Keratinocyte (primary cell): Measurements from ENCODE around the gene WNT4.

Experiments
- CTCF ChIP-seq, 3 experiments: IDR thresholded peaks in 1 of 3; conservative IDR thresholded peaks in 1 of 3; optimal IDR thresholded peaks in 1 of 3; 2 replicates in 2 of 3; 3 replicates in 1 of 3; pipeline versions ENCODE3 to v1.5.1; 2011; ENCODE audit warnings: low read length in 3 of 3, mild to moderate bottlenecking in 3 of 3, moderate library complexity in 2 of 3, control low read depth in 1 of 3, inconsistent platforms in 1 of 3; ENCODE audit not compliant: insufficient read depth in 2 of 3; ENCODE audit errors: extremely low read depth in 1 of 3
- EZH2 ChIP-seq: IDR thresholded peaks from one replicate; pipeline ENCODE4 v1.6.1; 2012; ENCODE audit warnings: inconsistent platforms, mild to moderate bottlenecking, low read length, moderate library complexity

- peak; percentile 69 to 87 (median 71) for TF ChIP-seq CTCF (optimal IDR thresholded peaks at IDR 0.05 in 1 of 3, IDR thresholded peaks at IDR 0.05 in 1 of 3, conservative IDR thresholded peaks at IDR 0.05 in 1 of 3; ENCODE audit: extremely low read depth in 1 of 3, insufficient read depth in 2 of 3, low read length in 3 of 3)
- TF ChIP-seq EZH2: no peak
These were observed 37.2 kb downstream of the WNT4 start for GRCh38 chr1:22105611-22106207.
